ENCODE data around the gene RGS2.

The RGS2 gene

DNA sequence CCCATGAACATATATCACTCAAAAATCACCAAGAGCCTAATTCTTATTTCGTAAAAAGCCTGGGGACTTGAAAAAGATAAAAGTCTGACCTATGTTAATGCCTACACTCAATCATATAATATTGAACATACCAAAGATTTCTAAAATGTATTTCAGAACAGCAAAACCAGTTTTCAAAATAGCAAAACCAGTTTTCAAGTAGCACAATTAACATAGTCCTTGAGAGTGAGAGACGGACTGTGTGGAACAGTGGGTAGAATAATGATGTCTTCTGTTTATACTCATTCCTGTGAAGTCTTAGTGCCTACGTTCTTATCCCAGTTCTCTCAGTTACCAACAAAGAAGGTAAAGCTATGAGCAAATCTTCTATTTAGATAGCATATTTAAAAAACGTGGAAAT, 22.3 kb upstream of the RGS2 start:
- H2AFZ ChIP-seq (ENCODE audit: low read depth, low read length): no peak overlapping the region
- no peaks in the 10 kb centered on the region for H4K20me1 ChIP-seq (ENCODE audit: insufficient read depth, low read length)
- TF ChIP-seq CTCF (IDR thresholded peaks at IDR 0.05; ENCODE audit: low read depth, low read length) (no peak), EZH2phosphoT487 (IDR thresholded peaks at IDR 0.05; ENCODE audit: low read depth) (no peak)
- H3K36me3 ChIP-seq (replicated peaks; ENCODE audit: low read depth, low read length): no peaks in the 10 kb centered on the region
- H3K4me2 ChIP-seq (ENCODE audit: low read length): no peak overlapping the region
- H3K9me3 ChIP-seq (ENCODE audit: insufficient read depth, low read length): no peaks in the 10 kb centered on the region
- no peaks in the 10 kb centered on the region for H3K27me3 ChIP-seq (ENCODE audit: low read depth, low read length)
- no peaks in the 10 kb centered on the region for H3K4me1 ChIP-seq (ENCODE audit: low read length)
- no peak overlapping the region for H3K9ac ChIP-seq (ENCODE audit: low read length)
- no peaks in the 10 kb centered on the region for H3K79me2 ChIP-seq (ENCODE audit: low read length)
- H3K4me3 ChIP-seq (ENCODE audit: low read length): no peak overlapping the region
- no peak overlapping the region for H3K27ac ChIP-seq (ENCODE audit: low read length)

DNA sequence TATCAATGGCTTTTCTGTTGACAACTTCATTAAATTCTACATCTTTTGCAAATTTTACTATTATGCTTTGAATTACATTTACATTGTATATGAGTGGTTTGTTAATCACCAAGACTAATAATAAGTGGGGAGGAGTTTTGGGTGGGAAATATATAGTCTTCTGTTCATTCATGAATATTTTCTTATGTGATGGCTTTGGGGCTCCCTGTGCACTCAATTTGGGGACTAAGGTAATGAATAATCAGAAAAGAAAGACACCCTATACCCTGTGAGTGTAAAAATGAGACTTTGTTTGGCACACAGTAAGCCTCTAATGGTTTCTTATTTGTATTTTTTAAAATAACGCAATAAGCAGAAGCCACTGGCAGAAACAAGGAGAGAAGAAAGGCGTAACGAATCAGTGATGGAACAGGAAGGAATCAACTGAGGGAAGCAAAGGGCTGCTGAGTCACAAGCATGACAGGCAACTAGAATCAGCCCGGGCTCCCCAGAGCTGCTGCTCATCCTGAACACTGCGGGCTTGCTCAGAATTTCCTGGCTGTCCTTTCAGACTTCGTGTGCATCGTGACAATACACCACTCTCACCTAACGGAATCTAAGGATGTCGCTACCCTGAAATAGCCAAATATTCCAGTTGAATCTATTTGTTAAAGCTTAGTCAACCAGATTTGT, 20.8 kb upstream of the RGS2 start:
- no peak overlapping the region for H3K4me2 ChIP-seq (ENCODE audit: low read length)
- H3K4me3 ChIP-seq (ENCODE audit: low read length): no peak overlapping the region
- H3K4me1 ChIP-seq (ENCODE audit: low read length): no peaks in the 10 kb centered on the region
- H4K20me1 ChIP-seq (ENCODE audit: insufficient read depth, low read length): no peaks in the 10 kb centered on the region
- TF ChIP-seq EZH2phosphoT487 (IDR thresholded peaks at IDR 0.05; ENCODE audit: low read depth) (no peak), CTCF (IDR thresholded peaks at IDR 0.05; ENCODE audit: low read depth, low read length) (no peak)
- H3K9ac ChIP-seq (ENCODE audit: low read length): no peak overlapping the region
- H3K9me3 ChIP-seq (ENCODE audit: insufficient read depth, low read length): no peaks in the 10 kb centered on the region
- no peaks in the 10 kb centered on the region for H3K36me3 ChIP-seq (replicated peaks; ENCODE audit: low read depth, low read length)
- H2AFZ ChIP-seq (ENCODE audit: low read depth, low read length): no peak overlapping the region
- no peaks in the 10 kb centered on the region for H3K27me3 ChIP-seq (ENCODE audit: low read depth, low read length)
- H3K27ac ChIP-seq (ENCODE audit: low read length): no peak overlapping the region
- H3K79me2 ChIP-seq (ENCODE audit: low read length): no peaks in the 10 kb centered on the region

DNA sequence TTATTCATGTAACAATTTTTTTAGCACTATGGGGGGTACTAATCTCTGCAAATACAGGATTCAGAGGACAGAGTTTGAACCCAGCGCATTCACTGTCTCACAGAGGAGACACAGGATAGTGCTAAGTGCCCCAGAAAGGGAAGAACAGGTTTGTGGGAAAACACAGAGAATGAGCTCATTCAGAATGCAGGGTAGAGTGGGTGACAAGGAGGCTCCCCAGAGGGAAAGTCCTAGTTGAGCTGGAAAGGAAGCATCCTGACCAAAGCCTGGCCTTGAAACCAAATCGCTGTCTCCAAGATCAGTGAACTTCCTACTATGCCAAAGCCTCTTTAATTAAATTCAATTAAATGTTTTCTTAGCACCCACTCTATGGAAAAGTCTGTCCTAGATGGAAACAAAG, 19.0 kb upstream of the RGS2 start:
- H3K9ac ChIP-seq (ENCODE audit: low read length): no peak overlapping the region
- no peaks in the 10 kb centered on the region for H3K27me3 ChIP-seq (ENCODE audit: low read depth, low read length)
- TF ChIP-seq CTCF (IDR thresholded peaks at IDR 0.05; ENCODE audit: low read depth, low read length) (no peak), EZH2phosphoT487 (IDR thresholded peaks at IDR 0.05; ENCODE audit: low read depth) (no peak)
- no peak overlapping the region for H3K27ac ChIP-seq (ENCODE audit: low read length)
- no peak overlapping the region for H3K4me3 ChIP-seq (ENCODE audit: low read length)
- H2AFZ ChIP-seq (ENCODE audit: low read depth, low read length): no peak overlapping the region
- H4K20me1 ChIP-seq (ENCODE audit: insufficient read depth, low read length): no peaks in the 10 kb centered on the region
- no peaks in the 10 kb centered on the region for H3K4me1 ChIP-seq (ENCODE audit: low read length)
- no peaks in the 10 kb centered on the region for H3K36me3 ChIP-seq (replicated peaks; ENCODE audit: low read depth, low read length)
- no peaks in the 10 kb centered on the region for H3K9me3 ChIP-seq (ENCODE audit: insufficient read depth, low read length)
- H3K79me2 ChIP-seq (ENCODE audit: low read length): no peaks in the 10 kb centered on the region
- no peak overlapping the region for H3K4me2 ChIP-seq (ENCODE audit: low read length)

DNA sequence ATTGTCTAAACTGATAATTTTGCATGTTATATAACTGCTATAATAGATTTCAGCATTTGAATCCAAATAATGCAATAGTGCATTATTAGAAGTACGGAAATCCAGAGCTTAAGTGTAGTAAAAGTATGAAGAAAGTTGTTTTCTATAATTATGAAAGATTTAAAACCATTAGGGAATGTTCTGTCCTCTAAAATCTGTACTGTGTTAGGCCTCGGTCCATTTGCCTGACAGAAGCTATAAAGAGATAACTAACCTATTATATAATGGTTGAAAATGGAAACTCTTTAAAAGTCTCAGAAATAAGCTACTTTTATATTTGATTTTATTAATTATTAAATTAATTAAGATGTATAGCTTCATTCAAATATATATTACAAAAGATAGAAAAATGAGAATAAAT, 16.2 kb upstream of the RGS2 start:
- H3K4me2 ChIP-seq (ENCODE audit: low read length): no peak overlapping the region

More for the DNA sequence above, 16.2 kb upstream of the RGS2 start:
- Histone ChIP-seq H3K36me3 (replicated peaks; ENCODE audit: low read depth, low read length) (no peaks in the 10 kb centered on the region), H3K4me3 (ENCODE audit: low read length) (no peak overlapping the region), H3K9me3 (ENCODE audit: insufficient read depth, low read length) (no peaks in the 10 kb centered on the region), H3K27me3 (ENCODE audit: low read depth, low read length) (no peaks in the 10 kb centered on the region), H3K4me1 (ENCODE audit: low read length) (peaks cover 9% of the 10 kb centered on the region), H3K79me2 (ENCODE audit: low read length) (no peaks in the 10 kb centered on the region), H2AFZ (ENCODE audit: low read depth, low read length) (no peak overlapping the region), H3K27ac (ENCODE audit: low read length) (no peak overlapping the region), H3K9ac (ENCODE audit: low read length) (no peak overlapping the region), H4K20me1 (ENCODE audit: insufficient read depth, low read length) (no peaks in the 10 kb centered on the region)
- no peak for TF ChIP-seq EZH2phosphoT487 (IDR thresholded peaks at IDR 0.05; ENCODE audit: low read depth)
- TF ChIP-seq CTCF (IDR thresholded peaks at IDR 0.05; ENCODE audit: low read depth, low read length): no peak

Data from OCI-LY3 (cell line).